Osteoblast (primary cell): ENCODE data around the gene TRIL. TPM values are rescaled to one million over a fixed set of nuclear protein-coding genes. Genes with fewer than 3 reads are reported as not detected.

Source experiments
- DNase-seq: peaks from one replicate; pipeline ENCODE4 v3.0.0; 2011; ENCODE audit warnings: low spot score, mixed read lengths; ENCODE audit not compliant: insufficient read length; ENCODE audit errors: missing footprints
- H2AFZ ChIP-seq: 2 replicates; pipeline ENCODE4 v1.6.0; 2011; ENCODE audit warnings: mild to moderate bottlenecking, low read length
- H3K27ac ChIP-seq: 2 replicates; pipeline ENCODE4 v1.5.1; 2011; ENCODE audit warnings: mild to moderate bottlenecking, low read depth, low read length, moderate library complexity
- H3K27me3 ChIP-seq: 2 replicates; pipeline ENCODE4 v1.6.0; 2012; ENCODE audit warnings: mild to moderate bottlenecking, control low read depth, inconsistent platforms, low read length, moderate library complexity; ENCODE audit not compliant: insufficient read depth
- H3K36me3 ChIP-seq: 2 replicates; pipeline ENCODE4 v1.5.1; 2011; ENCODE audit warnings: mild to moderate bottlenecking, low read length, control low read depth, moderate library complexity; ENCODE audit not compliant: insufficient read depth
- H3K4me1 ChIP-seq: 2 replicates; pipeline ENCODE4 v1.5.1; 2011; ENCODE audit warnings: mild to moderate bottlenecking, low read length, control low read depth, moderate library complexity; ENCODE audit not compliant: insufficient read depth
- H3K4me2 ChIP-seq: 2 replicates; pipeline ENCODE4 v1.6.0; 2011; ENCODE audit warnings: mild to moderate bottlenecking, low read length; ENCODE audit not compliant: insufficient read depth
- H3K4me3 ChIP-seq: fragments of 200-600 bp; sonication (generic); 3 replicates; pipeline ENCODE4 v1.5.1; 2012; ENCODE audit warnings: mild to moderate bottlenecking, low read length, inconsistent platforms; ENCODE audit not compliant: insufficient read depth
- H3K79me2 ChIP-seq: 2 replicates; pipeline ENCODE4 v1.6.0; 2012; ENCODE audit warnings: mild to moderate bottlenecking, low read length, control low read depth, inconsistent platforms; ENCODE audit not compliant: insufficient read depth
- H3K9me3 ChIP-seq: 2 replicates; pipeline ENCODE4 v1.5.1; 2011; ENCODE audit warnings: low read depth, low read length, control low read depth
- H4K20me1 ChIP-seq: 2 replicates; pipeline ENCODE4 v1.6.0; 2012; ENCODE audit warnings: mild to moderate bottlenecking, low read length, control low read depth; ENCODE audit not compliant: insufficient read depth
- CTCF ChIP-seq: IDR thresholded peaks from 2 replicates; pipeline ENCODE4 v1.5.1; 2011; ENCODE audit warnings: mild to moderate bottlenecking, low read depth, low read length, moderate library complexity; ENCODE audit errors: extremely low read depth
- total RNA-seq: library from RNA; depleted of rRNA; stranded (reverse); fragments of >200 nt; gene quantifications from 2 replicates; pipeline ENCODE4 v1.2.3, GENCODE V29; 2012

Gene TRIL
- total RNA-seq, 1 donor = 0.36 TPM

GRCh38 chr7:28998105-28998504, 40.0 kb upstream of the TRIL start:
- DNase-seq = no peak
- no peak overlapping the region for H3K4me2 ChIP-seq

GRCh38 chr7:28996836-28997235, 38.7 kb upstream of the TRIL start:
- Histone ChIP-seq H3K4me1 (no peaks in the 10 kb centered on the region), H3K4me2 (no peak overlapping the region), H3K79me2 (no peaks in the 10 kb centered on the region), H3K27ac (no peak overlapping the region), H3K9me3 (no peaks in the 10 kb centered on the region), H2AFZ (no peak overlapping the region), H3K36me3 (no peaks in the 10 kb centered on the region), H3K4me3 (no peak overlapping the region), H3K27me3 (peaks cover 39% of the 10 kb centered on the region), H4K20me1 (no peaks in the 10 kb centered on the region)
- DNase-seq = no peak
- TF ChIP-seq CTCF = no peak

More at GRCh38 chr7:28998105-28998504, 40.0 kb upstream of the TRIL start:
- Histone ChIP-seq H3K27ac (no peak overlapping the region), H3K4me3 (no peak overlapping the region), H4K20me1 (no peaks in the 10 kb centered on the region), H3K79me2 (no peaks in the 10 kb centered on the region), H2AFZ (no peak overlapping the region), H3K9me3 (no peaks in the 10 kb centered on the region), H3K27me3 (peaks cover 35% of the 10 kb centered on the region), H3K36me3 (no peaks in the 10 kb centered on the region), H3K4me1 (no peaks in the 10 kb centered on the region)
- no peak for TF ChIP-seq CTCF

- no peaks in the 10 kb centered on the region for H3K79me2 ChIP-seq
- no peak overlapping the region for H2AFZ ChIP-seq
- no peaks in the 10 kb centered on the region for H3K9me3 ChIP-seq
- H3K4me3 ChIP-seq = no peak overlapping the region
- DNase-seq = no peak
- H4K20me1 ChIP-seq = no peaks in the 10 kb centered on the region
- no peaks in the 10 kb centered on the region for H3K36me3 ChIP-seq
- peaks cover 21% of the 10 kb centered on the region for H3K27me3 ChIP-seq
- no peak overlapping the region for H3K27ac ChIP-seq
- TF ChIP-seq CTCF = no peak
- H3K4me2 ChIP-seq = no peak overlapping the region
- peaks cover 22% of the 10 kb centered on the region for H3K4me1 ChIP-seq
Observed at GRCh38 chr7:28993371-28993770, 35.2 kb upstream of the TRIL start.

GRCh38 chr7:28992798-28993197, 34.7 kb upstream of the TRIL start:
- Histone ChIP-seq H2AFZ (no peak overlapping the region), H3K27ac (no peak overlapping the region), H3K27me3 (peaks cover 21% of the 10 kb centered on the region), H3K4me2 (no peak overlapping the region), H3K79me2 (no peaks in the 10 kb centered on the region), H3K36me3 (no peaks in the 10 kb centered on the region), H3K4me1 (peaks cover 24% of the 10 kb centered on the region), H4K20me1 (no peaks in the 10 kb centered on the region), H3K9me3 (no peaks in the 10 kb centered on the region), H3K4me3 (no peak overlapping the region)
- no peak for DNase-seq
- TF ChIP-seq CTCF = no peak
